Placental pericyte (primary cell): ENCODE data around the gene NUTM2A. TPM values are rescaled to one million over a fixed set of nuclear protein-coding genes. Genes with fewer than 3 reads are reported as not detected.

ENCODE experiments used
- total RNA-seq: library from RNA; depleted of rRNA; stranded (reverse); fragments of >200 nt; gene quantifications from 2 replicates; pipeline ENCODE4 v1.2.3, GENCODE V29; 2012

The NUTM2A gene, protein sequence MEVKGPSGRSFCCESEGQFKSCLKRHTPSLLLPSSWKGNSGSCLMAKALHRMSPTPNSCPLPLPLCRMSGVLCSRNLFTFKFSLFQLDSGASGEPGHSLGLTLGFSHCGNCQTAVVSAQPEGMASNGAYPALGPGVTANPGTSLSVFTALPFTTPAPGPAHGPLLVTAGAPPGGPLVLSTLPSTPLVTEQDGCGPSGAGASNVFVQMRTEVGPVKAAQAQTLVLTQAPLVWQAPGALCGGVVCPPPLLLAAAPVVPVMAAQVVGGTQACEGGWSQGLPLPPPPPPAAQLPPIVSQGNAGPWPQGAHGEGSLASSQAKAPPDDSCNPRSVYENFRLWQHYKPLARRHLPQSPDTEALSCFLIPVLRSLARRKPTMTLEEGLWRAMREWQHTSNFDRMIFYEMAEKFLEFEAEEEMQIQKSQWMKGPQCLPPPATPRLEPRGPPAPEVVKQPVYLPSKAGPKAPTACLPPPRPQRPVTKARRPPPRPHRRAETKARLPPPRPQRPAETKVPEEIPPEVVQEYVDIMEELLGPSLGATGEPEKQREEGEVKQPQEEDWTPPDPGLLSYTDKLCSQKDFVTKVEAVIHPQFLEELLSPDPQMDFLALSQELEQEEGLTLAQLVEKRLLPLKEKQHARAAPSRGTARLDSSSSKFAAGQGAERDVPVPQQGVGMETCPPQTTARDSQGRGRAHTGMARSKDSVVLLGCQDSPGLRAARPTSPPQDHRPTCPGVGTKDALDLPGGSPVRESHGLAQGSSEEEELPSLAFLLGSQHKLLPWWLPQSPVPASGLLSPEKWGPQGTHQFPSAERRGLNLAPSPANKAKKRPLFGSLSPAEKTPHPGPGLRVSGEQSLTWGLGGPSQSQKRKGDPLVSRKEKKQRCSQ
- total RNA-seq: 0.66 and 0.86 TPM in 2 replicates

DNA sequence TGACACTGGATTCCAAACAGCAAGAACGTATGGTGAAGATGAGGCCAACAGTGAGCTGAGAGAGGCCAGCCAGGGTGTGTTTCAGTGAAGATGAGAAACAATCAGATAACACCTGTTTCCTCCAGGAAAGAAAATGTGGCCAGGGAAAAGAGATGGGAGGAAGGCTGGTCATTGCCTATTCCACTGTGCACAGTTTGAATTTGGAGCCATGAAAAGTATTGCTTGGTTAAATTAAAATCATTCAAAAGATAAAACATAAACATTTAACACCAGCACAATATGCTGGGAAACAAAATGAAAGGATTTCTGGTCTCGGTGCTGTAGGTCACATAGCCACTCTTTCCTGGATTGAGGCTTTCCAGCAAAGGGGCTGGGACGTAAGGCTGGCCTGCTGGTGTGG is at the start of gene NUTM2A:
Gene NUTM2A, plus strand, starts transcription at position 301 of the 400 bp plus-strand sequence. CDS start 383 bp downstream, outside the sequence.

Other genes starting within 250 kb of the NUTM2A start
- not detected in 2 replicates for gene FAM25A, start 205.2 kb upstream of the NUTM2A start, total RNA-seq
- gene GLUD1, start 130.6 kb upstream of the NUTM2A start, total RNA-seq: 189 and 290 TPM in 2 replicates
- 22.5 and 50.1 TPM in 2 replicates for gene SHLD2, start 130.2 kb upstream of the NUTM2A start, total RNA-seq
- gene NUTM2D, start 132.3 kb downstream of the NUTM2A start, total RNA-seq: 1.5 and 1.7 TPM in 2 replicates